HFFc6 (cell line): ENCODE data around the gene MYOM3. TPM values are rescaled to one million over a fixed set of nuclear protein-coding genes. Genes with fewer than 3 reads are reported as not detected.

Experiments
- DNase-seq: peaks from one replicate; pipeline ENCODE4 v3.0.0-alpha.2; 2018
- H3K27ac Mint-ChIP-seq: 2 replicates; pipeline ENCODE4 v1.8.0; 2020; ENCODE audit warnings: mild to moderate bottlenecking, mixed read lengths
- H3K27me3 Mint-ChIP-seq: 2 replicates; pipeline ENCODE4 v1.8.0; 2021; ENCODE audit warnings: mild to moderate bottlenecking, moderate library complexity, mixed read lengths; ENCODE audit not compliant: insufficient read depth
- H3K36me3 Mint-ChIP-seq: 2 replicates; pipeline ENCODE4 v1.8.0; 2021; ENCODE audit warnings: low read depth, mixed read lengths
- H3K4me1 Mint-ChIP-seq: 2 replicates; pipeline ENCODE4 v1.8.0; 2020; ENCODE audit warnings: low read depth, mixed read lengths
- H3K4me3 Mint-ChIP-seq: 2 replicates; pipeline ENCODE4 v1.8.0; 2020; ENCODE audit warnings: mild to moderate bottlenecking, moderate library complexity, mixed read lengths
- H3K9me3 Mint-ChIP-seq: 2 replicates; pipeline ENCODE4 v1.8.0; 2020; ENCODE audit warnings: mild to moderate bottlenecking, mixed read lengths
- CTCF ChIP-seq: fragments of 200-600 bp; sonication (generic); IDR thresholded peaks from 2 replicates; pipeline ENCODE4 v1.5.0; 2021; ENCODE audit warnings: antibody characterized with exemption, mild to moderate bottlenecking
- total RNA-seq, 6 experiments: library from RNA; stranded (reverse); fragmentation: NEBNext Ultra II Directional; extraction: Animal tissue kit (Norgen Biotek cat#: 25700); gene quantifications; 2 replicates in 1 of 6; 3 replicates in 5 of 6; pipeline ENCODE4 v1.2.3, GENCODE V29; 2021

The MYOM3 gene
- total RNA-seq, 6 experiments from 2014 or later: 0.03 to 0.05 (median 0.05) TPM; not detected in 3

GRCh38 chr1:24111262-24111995 lies 506 bp downstream of the MYOM3 start:
- TF ChIP-seq CTCF: no peak
- Mint-ChIP-seq H3K27me3 (peaks cover 5% of the 10 kb centered on the region), H3K27ac (no peak overlapping the region), H3K4me3 (peak overlapping the region; percentile 67; the same call in 1 of the 2 replicates), H3K36me3 (no peaks in the 10 kb centered on the region), H3K9me3 (no peaks in the 10 kb centered on the region), H3K4me1 (peaks cover 30% of the 10 kb centered on the region)
- no peak for DNase-seq

GRCh38 chr1:24110642-24111261 lies 1.2 kb downstream of the MYOM3 start:
- Mint-ChIP-seq H3K36me3 (no peaks in the 10 kb centered on the region), H3K4me1 (peaks cover 30% of the 10 kb centered on the region), H3K27me3 (peaks cover 4% of the 10 kb centered on the region), H3K27ac (no peak overlapping the region), H3K9me3 (no peaks in the 10 kb centered on the region), H3K4me3 (no peak overlapping the region)
- TF ChIP-seq CTCF: no peak
- no peak for DNase-seq

- H3K4me3 Mint-ChIP-seq: no peak overlapping the region
- peaks cover 2% of the 10 kb centered on the region; the same call in 1 of the 2 replicates for H3K27me3 Mint-ChIP-seq
- no peaks in the 10 kb centered on the region for H3K9me3 Mint-ChIP-seq
- DNase-seq: no peak
- H3K4me1 Mint-ChIP-seq: peaks cover 30% of the 10 kb centered on the region
- H3K27ac Mint-ChIP-seq: 0 out of 2 replicates have a peak overlapping the region, but pooled peaks have one; percentile 86
- no peak for TF ChIP-seq CTCF
- no peaks in the 10 kb centered on the region for H3K36me3 Mint-ChIP-seq
Observed at GRCh38 chr1:24109686-24110475, 2.1 kb downstream of the MYOM3 start.

DNA sequence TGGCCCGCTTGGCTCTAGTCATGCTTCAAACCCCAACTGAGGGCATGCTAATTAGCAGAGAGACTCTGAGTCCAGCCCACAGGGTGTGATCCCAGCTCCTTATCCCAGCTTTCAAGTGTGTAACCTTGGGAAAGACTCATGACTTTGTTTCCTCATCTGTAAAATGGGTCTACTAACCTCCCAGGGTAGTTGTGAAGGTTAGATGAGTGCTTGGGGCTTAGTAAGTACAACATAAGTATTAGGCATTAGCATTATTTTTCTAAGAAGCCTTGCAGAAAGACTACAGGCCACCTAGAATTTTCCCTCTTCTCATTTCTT lies 2.8 kb downstream of the MYOM3 start:
- no peak for TF ChIP-seq CTCF
- Mint-ChIP-seq H3K4me3 (no peak overlapping the region), H3K4me1 (peaks cover 30% of the 10 kb centered on the region), H3K9me3 (no peaks in the 10 kb centered on the region), H3K27me3 (peaks cover 2% of the 10 kb centered on the region; the same call in 1 of the 2 replicates), H3K36me3 (no peaks in the 10 kb centered on the region), H3K27ac (peak overlapping the region; percentile 86)
- DNase-seq: no peak

GRCh38 chr1:24108334-24109165 lies 3.4 kb downstream of the MYOM3 start:
- Mint-ChIP-seq H3K9me3 (no peaks in the 10 kb centered on the region), H3K27ac (peak overlapping the region; percentile 86), H3K4me1 (peaks cover 30% of the 10 kb centered on the region), H3K36me3 (no peaks in the 10 kb centered on the region), H3K27me3 (peaks cover 2% of the 10 kb centered on the region; the same call in 1 of the 2 replicates), H3K4me3 (no peak overlapping the region)
- peak; percentile 88 for DNase-seq
- TF ChIP-seq CTCF: no peak
